A549 (cell line): ENCODE measurements around the gene TTC8.

Experiments
- ATOH8 ChIP-seq: fragments of 250-450 bp; sonication (Bioruptor Pico); IDR thresholded peaks from 2 replicates; pipeline ENCODE4 v1.5.0; 2020; ENCODE audit warnings: low read depth, mild to moderate bottlenecking, moderate library complexity
- BCL3 ChIP-seq: fragments of >200 bp; sonication (Bioruptor Twin); formaldehyde crosslinking; IDR thresholded peaks from 3 replicates; pipeline ENCODE4 v1.6.1; 2016
- CBX2 ChIP-seq: fragments of 200-600 bp; sonication (generic); IDR thresholded peaks from 2 replicates; pipeline ENCODE4 v1.6.1; 2016; ENCODE audit warnings: low read depth, mild to moderate bottlenecking, borderline replicate concordance
- CEBPB ChIP-seq, 2 experiments: fragments of >200 bp in 1 of 2; sonication (Bioruptor Twin) in 1 of 2; formaldehyde crosslinking in 1 of 2; IDR thresholded peaks; 2 replicates each; pipeline ENCODE4 v1.6.1; 2012 to 2016
- CHD2 ChIP-seq: fragments of 150-350 bp; IDR thresholded peaks from 2 replicates; pipeline ENCODE4 v1.6.1; 2014; ENCODE audit warnings: low read length; ENCODE audit not compliant: partially characterized antibody
- CHD4 ChIP-seq: fragments of 200-600 bp; sonication (generic); IDR thresholded peaks from 2 replicates; pipeline ENCODE4 v1.6.1; 2016; ENCODE audit warnings: antibody characterized with exemption, mild to moderate bottlenecking, borderline replicate concordance
- CTCF ChIP-seq: fragments of >200 bp; sonication (Bioruptor Twin); formaldehyde crosslinking; IDR thresholded peaks from 3 replicates; pipeline ENCODE4 v1.5.1; 2016
- HOXB13 ChIP-seq: fragments of 250-450 bp; sonication (Bioruptor Pico); IDR thresholded peaks from 2 replicates; pipeline ENCODE4 v1.5.0; 2020; ENCODE audit warnings: low read depth, mild to moderate bottlenecking, moderate library complexity
- PHF8 ChIP-seq: fragments of 200-600 bp; sonication (generic); IDR thresholded peaks from 2 replicates; pipeline ENCODE4 v1.6.1; 2016; ENCODE audit warnings: low read depth, mild to moderate bottlenecking, antibody characterized with exemption, moderate library complexity, borderline replicate concordance
- POLR2A ChIP-seq: IDR thresholded peaks from 2 replicates; pipeline ENCODE4 v1.6.1; 2012; ENCODE audit warnings: mild to moderate bottlenecking, low read length
- RAD21 ChIP-seq, 2 experiments: fragments of >200 bp in 1 of 2; sonication (Bioruptor Twin) in 1 of 2; formaldehyde crosslinking in 1 of 2; IDR thresholded peaks in 1 of 2; conservative IDR thresholded peaks in 1 of 2; 2 replicates in 1 of 2; 3 replicates in 1 of 2; pipeline ENCODE4 v1.6.1; 2012 to 2018; ENCODE audit warnings: inconsistent platforms in 1 of 2
- RCOR1 ChIP-seq: fragments of 150-350 bp; IDR thresholded peaks from 2 replicates; pipeline ENCODE4 v1.6.1; 2014; ENCODE audit warnings: antibody characterized with exemption, low read length, low read depth
- RFX5 ChIP-seq: fragments of 450-650 bp; IDR thresholded peaks from 2 replicates; pipeline ENCODE4 v1.7.1; 2014; ENCODE audit warnings: antibody characterized with exemption, mild to moderate bottlenecking, moderate library complexity

- TF ChIP-seq CEBPB (IDR thresholded peaks at IDR 0.05) (no peak), CHD4 (no peak), CTCF (no peak), POLR2A (no peak), PHF8 (no peak), CHD2 (no peak), ATOH8 (CRISPR knock-in tag) (no peak), RCOR1 (no peak), BCL3 (no peak), CBX2 (no peak), HOXB13 (CRISPR knock-in tag) (no peak), RFX5 (no peak), RAD21 (conservative IDR thresholded peaks at IDR 0.05 in 1 of 2, IDR thresholded peaks at IDR 0.05 in 1 of 2) (no peak)
These were observed 16.1 kb upstream of the TTC8 start for GRCh38 chr14:88808359-88808758.
